ENCODE data around the gene SIGLEC6.

GRCh38 chr19:51513968-51514367, 17.5 kb downstream of the SIGLEC6 start:
- no peak for TF ChIP-seq POLR2AphosphoS5 (IDR thresholded peaks at IDR 0.05; ENCODE audit: low read depth, low read length)
- no peak for TF ChIP-seq TAF1 (IDR thresholded peaks at IDR 0.05; ENCODE audit: borderline replicate concordance, insufficient read depth, low read length)
